EH (cell line): ENCODE results near the gene ABHD12.
"Not testable (repeated sequence)": the region's sequence is repeated elsewhere in the genome, so short reads cannot be mapped to it uniquely, and the experiment has no call there.

ENCODE experiments used
- DNase-seq: peaks from one replicate; pipeline ENCODE4 v3.0.0-alpha.2; 2015; ENCODE audit warnings: low read depth

ABHD12 gene

GRCh38 chr20:25321991-25322390 is 68.6 kb downstream of the ABHD12 start:
- no peak for DNase-seq

- no peak for DNase-seq
Measured at GRCh38 chr20:25321262-25321831, 69.3 kb downstream of the ABHD12 start.

- no peak for DNase-seq
Measured at GRCh38 chr20:25320035-25320800, 70.4 kb downstream of the ABHD12 start.

GRCh38 chr20:25319241-25320034 is 71.2 kb downstream of the ABHD12 start:
- DNase-seq, result no peak

GRCh38 chr20:25318471-25319240 is 72.0 kb downstream of the ABHD12 start:
- no peak for DNase-seq

GRCh38 chr20:25317351-25318075 is 73.1 kb downstream of the ABHD12 start:
- DNase-seq, result no peak

- DNase-seq, result no peak
Measured at GRCh38 chr20:25316506-25317190, 74.0 kb downstream of the ABHD12 start.

- peak; percentile 40 for DNase-seq
Measured at GRCh38 chr20:25315418-25316210, 75.0 kb downstream of the ABHD12 start.

- DNase-seq, result no peak
Measured at GRCh38 chr20:25314497-25315417, 75.9 kb downstream of the ABHD12 start.

GRCh38 chr20:25313593-25313992 is 77.0 kb downstream of the ABHD12 start:
- DNase-seq, result no peak

- DNase-seq, result not testable (repeated sequence)
Measured at GRCh38 chr20:25312716-25313115, 77.9 kb downstream of the ABHD12 start.

- DNase-seq, result peak; percentile 99
Measured at GRCh38 chr20:25310921-25311728, 79.5 kb downstream of the ABHD12 start.

GRCh38 chr20:25310268-25310920 is 80.2 kb downstream of the ABHD12 start:
- DNase-seq, result peak; percentile 97

GRCh38 chr20:25309395-25310267 is 81.0 kb downstream of the ABHD12 start:
- peak; percentile 92 for DNase-seq

- peak; percentile 81 for DNase-seq
Measured at GRCh38 chr20:25308671-25309394, 81.8 kb downstream of the ABHD12 start.

- no peak for DNase-seq
Measured at GRCh38 chr20:25308083-25308491, 82.5 kb downstream of the ABHD12 start.
